Sigmoid colon (tissue), 4 donors: ENCODE data around the gene CA14.

Source experiments
- POLR2A ChIP-seq, 2 donors: fragments of 450-650 bp; IDR thresholded peaks; one replicate each; pipeline ENCODE4 v1.6.1; 2016; ENCODE audit warnings: antibody characterized with exemption in 2 of 2, mild to moderate bottlenecking in 2 of 2, moderate library complexity in 2 of 2
- POLR2AphosphoS5 ChIP-seq, 4 donors: sonication (generic); formaldehyde crosslinking; IDR thresholded peaks; one replicate each; pipeline ENCODE4 v1.6.1; 2017; ENCODE audit warnings: antibody characterized with exemption in 4 of 4
- TF ChIP-seq, protein P1 (sequence below), 4 experiments: fragments of 450-650 bp in 3 of 4; fragments of 200-600 bp in 1 of 4; IDR thresholded peaks; one replicate each; pipeline ENCODE4 v1.5.1; 2016 to 2019; ENCODE audit warnings: antibody characterized with exemption in 4 of 4, mild to moderate bottlenecking in 3 of 4, moderate library complexity in 2 of 4

DNA sequence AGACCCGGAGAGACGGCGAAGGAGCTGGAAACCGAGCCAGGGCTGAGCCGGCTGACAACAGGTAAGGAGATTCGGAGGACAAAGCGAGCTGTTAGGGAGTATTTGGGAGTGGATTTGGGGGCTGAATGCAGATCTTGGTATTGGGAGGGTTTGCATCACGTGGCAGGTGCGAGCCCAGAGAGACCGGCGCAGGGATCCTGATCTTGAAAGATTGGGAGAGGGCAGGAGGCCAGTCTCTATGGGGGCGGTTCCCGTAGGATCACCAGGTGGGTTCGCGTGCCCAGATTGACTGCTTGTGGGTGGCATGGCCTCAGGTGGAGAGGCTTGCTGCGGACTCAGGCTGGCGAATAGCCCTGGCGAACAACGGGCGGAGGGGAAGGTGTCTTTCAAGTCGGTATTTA, 25.0 kb downstream of the CA14 start:
- TF ChIP-seq POLR2A (IDR thresholded peaks at IDR 0.05) (peak; percentile 73 to 92), POLR2AphosphoS5 (IDR thresholded peaks at IDR 0.05) (peak; percentile 68 to 98 (median 90))
- TF ChIP-seq, protein P1, sequence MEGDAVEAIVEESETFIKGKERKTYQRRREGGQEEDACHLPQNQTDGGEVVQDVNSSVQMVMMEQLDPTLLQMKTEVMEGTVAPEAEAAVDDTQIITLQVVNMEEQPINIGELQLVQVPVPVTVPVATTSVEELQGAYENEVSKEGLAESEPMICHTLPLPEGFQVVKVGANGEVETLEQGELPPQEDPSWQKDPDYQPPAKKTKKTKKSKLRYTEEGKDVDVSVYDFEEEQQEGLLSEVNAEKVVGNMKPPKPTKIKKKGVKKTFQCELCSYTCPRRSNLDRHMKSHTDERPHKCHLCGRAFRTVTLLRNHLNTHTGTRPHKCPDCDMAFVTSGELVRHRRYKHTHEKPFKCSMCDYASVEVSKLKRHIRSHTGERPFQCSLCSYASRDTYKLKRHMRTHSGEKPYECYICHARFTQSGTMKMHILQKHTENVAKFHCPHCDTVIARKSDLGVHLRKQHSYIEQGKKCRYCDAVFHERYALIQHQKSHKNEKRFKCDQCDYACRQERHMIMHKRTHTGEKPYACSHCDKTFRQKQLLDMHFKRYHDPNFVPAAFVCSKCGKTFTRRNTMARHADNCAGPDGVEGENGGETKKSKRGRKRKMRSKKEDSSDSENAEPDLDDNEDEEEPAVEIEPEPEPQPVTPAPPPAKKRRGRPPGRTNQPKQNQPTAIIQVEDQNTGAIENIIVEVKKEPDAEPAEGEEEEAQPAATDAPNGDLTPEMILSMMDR (IDR thresholded peaks at IDR 0.05): no peak
